GM11168 (cell line): ENCODE measurements around the gene MAP1LC3C.

ENCODE experiments used
- in situ Hi-C: fragments of 300-500 bp; cut with MboI; formaldehyde crosslinking; loops from one replicate; pipeline ENCODE4 v1.12.0; 2022; ENCODE audit warnings: low sequenced_read_pairs; ENCODE audit not compliant: unreplicated experiment

The MAP1LC3C gene

GRCh38 chr1:241999026-241999425 lies at the start of gene MAP1LC3C:
Gene MAP1LC3C, minus strand, starts transcription at chr1:241999098. Its CDS starts 90 bp downstream, at chr1:241999008.
- in situ Hi-C loops: loop anchor here (25.0 kb wide), 2 partner anchors 387 to 462 kb away; partner anchors contain the start of gene KMO

DNA sequence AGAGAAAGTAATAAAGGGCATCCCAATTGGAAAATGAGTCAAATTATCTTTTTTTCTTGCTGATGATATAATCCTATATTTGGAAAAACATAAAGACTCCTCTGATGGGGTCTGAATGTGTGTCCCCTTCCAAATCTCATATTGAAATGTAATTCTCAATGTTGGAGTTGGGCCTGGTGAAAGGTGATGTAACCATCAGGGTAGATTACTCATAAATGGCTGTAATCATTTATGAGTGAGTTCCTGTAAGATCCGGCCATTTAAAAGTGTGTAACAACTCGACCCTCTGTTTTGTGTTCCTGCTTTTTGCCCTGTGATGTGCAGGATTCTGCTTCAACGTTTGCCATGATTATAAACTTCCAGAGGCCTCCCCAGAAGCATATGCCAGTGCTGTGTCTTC lies 44.3 kb upstream of the MAP1LC3C start:
- in situ Hi-C loops: no loop called here

DNA sequence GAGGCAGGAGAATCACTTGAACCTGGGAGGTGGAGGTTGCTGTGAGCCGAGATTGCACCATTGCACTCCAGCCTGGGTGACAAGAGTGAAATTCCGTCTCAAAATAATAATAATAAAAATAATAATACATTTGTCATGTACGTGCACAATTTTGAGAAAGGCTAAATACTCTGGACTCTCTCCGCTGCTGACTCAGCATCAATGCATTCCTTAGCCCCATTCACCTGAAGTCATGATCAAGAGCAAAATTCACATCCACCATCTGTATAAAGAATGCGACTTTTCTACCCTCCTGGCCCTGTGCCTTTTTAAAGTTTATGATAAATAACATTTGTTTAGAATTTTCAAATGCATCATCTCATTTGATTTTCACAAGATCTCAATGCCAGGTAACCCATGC lies 35.5 kb upstream of the MAP1LC3C start:
- in situ Hi-C loops: no loop called here

- in situ Hi-C loops: no loop called here
These were observed 34.5 kb upstream of the MAP1LC3C start for GRCh38 chr1:242033447-242033846.

DNA sequence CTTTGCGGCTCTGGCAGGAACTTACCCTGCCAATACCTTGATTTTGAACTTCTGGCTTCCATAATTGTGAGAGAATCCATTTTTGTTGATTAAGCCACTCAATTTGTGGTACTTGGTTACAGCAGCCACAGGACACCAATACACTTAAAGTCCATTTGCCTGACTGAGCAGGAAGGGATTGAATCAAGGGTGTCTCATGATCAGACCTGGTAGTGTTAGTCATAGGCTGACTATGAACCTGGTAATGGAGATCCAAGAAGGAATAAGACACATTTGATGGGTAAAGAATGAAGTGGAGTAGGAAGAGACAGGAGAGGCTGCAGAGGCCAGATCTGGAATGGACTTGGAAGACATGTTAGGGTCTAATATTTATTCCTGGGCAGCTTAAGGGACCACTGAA lies 31.2 kb upstream of the MAP1LC3C start:
- in situ Hi-C loops: no loop called here

DNA sequence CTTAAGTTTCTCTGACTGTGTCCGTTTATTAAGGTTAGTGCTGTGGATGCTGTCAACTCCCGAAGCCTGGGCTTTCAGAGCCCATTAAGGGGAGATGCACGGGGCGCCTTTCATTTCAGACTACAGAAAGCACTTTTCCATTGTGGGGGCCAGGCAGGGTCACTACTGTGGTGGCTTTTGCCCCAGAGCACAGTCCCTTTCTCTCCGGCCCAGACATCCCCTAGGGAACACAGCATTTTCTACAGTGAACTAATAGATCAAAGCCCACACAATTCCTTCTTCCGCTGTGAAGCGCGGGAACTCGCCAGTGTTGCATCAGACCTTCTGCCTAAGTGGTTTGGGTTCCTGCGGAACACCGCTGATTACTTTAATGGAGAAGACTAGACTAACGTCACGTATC lies 26.8 kb upstream of the MAP1LC3C start:
- in situ Hi-C loops: no loop called here

- in situ Hi-C loops: no loop called here
These were observed 24.9 kb upstream of the MAP1LC3C start for GRCh38 chr1:242023805-242024204.

DNA sequence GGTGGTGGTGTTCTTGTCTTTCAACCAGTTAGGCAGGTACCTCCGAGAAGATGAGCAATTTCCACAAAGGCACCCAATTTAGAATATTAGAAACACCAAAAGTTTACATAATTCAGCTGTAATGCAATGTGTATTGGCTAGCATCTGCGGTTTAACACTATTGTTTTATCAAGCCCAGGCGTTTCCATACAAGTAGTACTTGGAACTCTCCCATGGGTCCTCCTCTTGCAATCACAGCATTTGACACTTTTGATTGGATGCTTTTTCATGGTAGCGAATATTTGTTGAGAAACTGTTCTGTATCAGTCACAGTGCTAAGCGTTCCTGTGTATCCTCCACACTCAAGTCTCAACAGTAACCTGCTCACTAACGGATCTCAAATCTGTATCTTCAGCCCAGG lies 20.1 kb upstream of the MAP1LC3C start:
- in situ Hi-C loops: no loop called here

DNA sequence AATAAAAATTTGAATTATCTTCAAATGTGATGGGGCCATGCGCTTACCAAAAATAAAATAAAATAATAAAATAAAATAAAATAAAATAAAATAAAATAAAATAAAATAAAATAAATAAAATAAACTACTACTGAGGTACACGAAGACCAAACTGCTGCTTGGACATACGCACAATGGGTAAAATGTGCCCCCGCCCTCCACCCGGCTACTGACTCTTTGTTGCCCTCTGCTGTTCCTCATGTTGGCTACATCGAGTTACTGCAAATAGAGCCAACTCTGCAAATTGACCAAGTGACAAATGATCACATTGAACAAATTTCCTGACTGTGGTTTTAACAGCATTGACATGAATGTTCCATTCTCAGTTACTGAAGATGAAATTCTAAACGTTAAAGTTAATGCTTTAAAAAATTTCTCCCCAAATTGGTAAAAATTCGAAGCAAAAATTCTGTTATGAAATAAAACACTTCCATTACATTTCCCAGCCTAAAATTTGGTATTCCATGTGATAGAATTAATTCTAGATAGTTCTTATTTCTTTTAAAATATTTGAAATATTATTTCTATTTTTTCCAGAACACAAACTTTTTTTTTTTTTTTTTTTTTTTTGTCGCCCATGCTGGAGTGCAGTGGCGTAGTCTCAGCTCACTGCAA lies 18.8 kb upstream of the MAP1LC3C start:
- in situ Hi-C loops: no loop called here

DNA sequence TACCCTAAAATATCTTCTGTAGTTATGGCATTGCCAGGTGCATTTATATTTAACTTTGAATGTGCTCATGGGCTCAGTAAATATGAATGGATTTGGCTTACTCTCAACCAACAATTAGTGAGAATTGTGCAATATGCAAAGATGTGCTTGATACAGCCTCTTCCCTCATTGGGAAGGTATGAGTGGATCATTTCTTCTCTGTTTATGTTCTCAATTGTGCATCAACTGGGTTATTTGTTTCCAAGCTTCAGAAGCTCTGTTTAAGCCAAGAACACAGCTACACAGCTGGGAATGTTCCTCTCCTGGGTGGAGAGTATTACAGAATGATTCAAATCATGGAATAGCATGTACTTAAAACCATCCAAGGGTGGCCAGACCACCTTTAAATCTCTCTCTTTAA lies 17.6 kb upstream of the MAP1LC3C start:
- in situ Hi-C loops: no loop called here

GRCh38 chr1:242011894-242012660 lies 13.2 kb upstream of the MAP1LC3C start:
- in situ Hi-C loops: no loop called here

- in situ Hi-C loops: no loop called here
These were observed 10.1 kb upstream of the MAP1LC3C start for GRCh38 chr1:242008826-242009495.

GRCh38 chr1:242006976-242007375 lies 8.1 kb upstream of the MAP1LC3C start:
- in situ Hi-C loops: no loop called here

DNA sequence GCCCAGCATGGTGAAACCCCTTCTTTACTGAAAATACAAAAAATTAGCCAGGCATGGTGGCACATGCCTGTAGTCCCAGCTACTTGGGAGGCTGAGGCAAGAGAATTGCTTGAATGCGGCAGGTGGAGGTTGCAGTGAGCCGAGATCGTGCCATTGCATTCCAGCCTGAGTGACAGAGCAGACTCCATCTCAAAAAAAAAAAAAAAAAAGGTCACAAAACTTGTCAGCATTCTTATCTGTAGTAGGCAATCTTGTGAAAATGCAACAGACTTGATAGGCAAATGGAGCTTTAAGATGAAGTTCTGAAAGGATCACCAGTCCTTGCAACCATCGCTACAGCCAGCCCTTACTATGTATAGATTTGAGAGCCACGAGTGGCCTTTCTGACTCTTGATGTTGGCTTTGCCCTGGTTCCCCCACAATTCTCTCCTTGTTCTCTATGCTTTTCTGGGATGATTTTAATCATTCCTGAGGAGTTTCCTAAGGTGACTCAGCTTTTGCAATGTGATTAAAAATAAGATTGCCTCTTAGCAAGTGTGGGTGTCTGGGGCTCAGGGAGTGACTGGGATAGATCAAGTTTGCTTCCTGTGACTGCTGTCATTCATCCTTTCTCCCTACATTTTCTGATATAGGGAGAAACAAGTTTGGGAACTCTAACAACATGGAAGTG lies 7.1 kb upstream of the MAP1LC3C start:
- in situ Hi-C loops: no loop called here

GRCh38 chr1:242004751-242005495 lies 6.0 kb upstream of the MAP1LC3C start:
- in situ Hi-C loops: no loop called here

DNA sequence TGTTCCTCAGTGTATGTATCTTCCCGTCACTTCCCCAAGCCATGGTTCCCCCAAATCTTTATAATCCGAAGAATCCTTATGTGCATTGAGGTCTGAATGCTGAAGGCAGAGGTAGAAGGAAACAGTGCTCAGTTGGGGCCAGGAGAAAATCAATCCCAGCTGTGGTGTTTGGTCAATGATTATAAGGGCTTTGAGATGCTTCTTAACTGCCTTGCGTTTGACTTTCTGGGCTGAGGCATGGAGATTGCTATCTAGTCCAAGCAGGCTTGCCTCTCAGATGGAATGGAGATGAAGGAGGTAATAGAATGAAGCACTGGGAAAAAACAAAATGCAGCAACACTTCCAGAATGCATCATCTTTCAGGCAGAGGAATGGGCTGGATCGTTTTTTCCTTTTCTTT lies 3.6 kb upstream of the MAP1LC3C start:
- in situ Hi-C loops: no loop called here

DNA sequence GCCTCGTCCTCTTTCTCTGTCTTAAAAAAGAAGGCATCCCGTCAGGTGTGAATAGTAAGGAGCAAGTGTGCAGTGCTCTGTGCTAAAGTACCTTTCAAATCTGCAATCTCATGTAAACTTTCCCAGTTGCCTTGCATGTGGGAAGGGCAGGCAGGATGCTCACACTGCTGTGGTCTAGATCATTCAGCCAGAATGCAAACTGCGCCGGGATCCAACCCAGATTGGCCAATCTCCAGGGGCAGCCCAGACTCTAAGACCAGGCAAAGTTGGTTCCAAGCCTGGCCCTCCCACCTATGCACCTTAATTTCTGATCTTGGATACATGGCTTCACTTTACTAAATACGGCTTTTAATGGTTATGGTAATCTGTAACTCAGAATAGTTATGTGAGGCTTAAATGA lies 3.2 kb upstream of the MAP1LC3C start:
- in situ Hi-C loops: no loop called here

- in situ Hi-C loops: no loop called here
These were observed 1.5 kb upstream of the MAP1LC3C start for GRCh38 chr1:242000434-242000833.

DNA sequence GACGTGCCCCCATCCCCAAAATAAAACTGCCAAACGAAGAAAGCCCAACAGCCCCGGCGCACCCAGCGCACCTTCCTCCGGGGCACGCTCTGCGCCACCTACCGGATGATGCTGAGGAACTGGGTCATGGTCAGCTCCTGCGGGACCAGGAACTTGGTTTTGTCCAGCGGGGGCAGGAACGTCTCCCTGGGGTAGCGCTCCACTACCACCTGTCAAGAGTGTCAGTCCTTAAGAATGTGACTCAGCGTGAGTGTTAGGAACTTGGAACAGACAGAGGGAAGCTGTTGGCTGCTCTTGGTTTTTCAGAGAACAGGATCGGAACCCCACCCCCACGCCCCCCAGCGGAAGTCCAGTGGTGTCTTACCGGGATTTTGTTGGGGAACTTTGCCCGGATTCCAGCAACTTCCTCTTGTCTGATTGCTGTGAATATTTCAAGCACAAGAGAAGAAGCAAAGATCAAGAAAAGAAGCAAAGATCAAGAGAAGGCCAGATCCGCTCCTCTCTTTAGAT lies 431 bp downstream of the MAP1LC3C start:
- in situ Hi-C loops: loop anchor here (25.0 kb wide), 2 partner anchors 386 to 461 kb away; partner anchors contain the start of gene KMO
